ENCODE measurements around the gene ZCWPW1.

- TF ChIP-seq, protein P1, sequence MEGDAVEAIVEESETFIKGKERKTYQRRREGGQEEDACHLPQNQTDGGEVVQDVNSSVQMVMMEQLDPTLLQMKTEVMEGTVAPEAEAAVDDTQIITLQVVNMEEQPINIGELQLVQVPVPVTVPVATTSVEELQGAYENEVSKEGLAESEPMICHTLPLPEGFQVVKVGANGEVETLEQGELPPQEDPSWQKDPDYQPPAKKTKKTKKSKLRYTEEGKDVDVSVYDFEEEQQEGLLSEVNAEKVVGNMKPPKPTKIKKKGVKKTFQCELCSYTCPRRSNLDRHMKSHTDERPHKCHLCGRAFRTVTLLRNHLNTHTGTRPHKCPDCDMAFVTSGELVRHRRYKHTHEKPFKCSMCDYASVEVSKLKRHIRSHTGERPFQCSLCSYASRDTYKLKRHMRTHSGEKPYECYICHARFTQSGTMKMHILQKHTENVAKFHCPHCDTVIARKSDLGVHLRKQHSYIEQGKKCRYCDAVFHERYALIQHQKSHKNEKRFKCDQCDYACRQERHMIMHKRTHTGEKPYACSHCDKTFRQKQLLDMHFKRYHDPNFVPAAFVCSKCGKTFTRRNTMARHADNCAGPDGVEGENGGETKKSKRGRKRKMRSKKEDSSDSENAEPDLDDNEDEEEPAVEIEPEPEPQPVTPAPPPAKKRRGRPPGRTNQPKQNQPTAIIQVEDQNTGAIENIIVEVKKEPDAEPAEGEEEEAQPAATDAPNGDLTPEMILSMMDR (conservative IDR thresholded peaks at IDR 0.05), result no peak
- no peak for TF ChIP-seq EZH2 (IDR thresholded peaks at IDR 0.05; ENCODE audit: low read depth)
These were observed 28.5 kb upstream of the ZCWPW1 start for GRCh38 chr7:100457033-100457432.
